Bone marrow (tissue), 2 donors: ENCODE data around the gene NRIP2.
"Not testable (repeated sequence)": the region's sequence is repeated elsewhere in the genome, so short reads cannot be mapped to it uniquely, and the experiment has no call there.

Experiments
- DNase-seq, 2 donors: peaks; one replicate each; lab custom pipeline; 2025; lab: John Stamatoyannopoulos, UW

The NRIP2 gene

GRCh38 chr12:2834581-2835491 is at the start of gene NRIP2:
TSS of gene NRIP2 (minus strand) at chr12:2835035. CDS start at chr12:2834983, 52 bp downstream.
- no peak for DNase-seq

- DNase-seq = no peak
Observed at GRCh38 chr12:2879853-2880252, 45.0 kb upstream of the NRIP2 start.

- DNase-seq = peak in 1 of 2 donors; percentile 15
Observed at GRCh38 chr12:2877953-2878732, 43.3 kb upstream of the NRIP2 start.

- peak; percentile 46 to 80 for DNase-seq
Observed at GRCh38 chr12:2877047-2877952, 42.5 kb upstream of the NRIP2 start, which contains the start of the genes FOXM1 and RHNO1. TSS of gene FOXM1 (minus strand) at chr12:2877174. CDS start at chr12:2874478, 2,696 bp downstream. TSS of gene RHNO1 (plus strand) at chr12:2877223. CDS start at chr12:2885367, 8,144 bp downstream.

- DNase-seq = no peak
Observed at GRCh38 chr12:2876431-2877046, 41.7 kb upstream of the NRIP2 start.

GRCh38 chr12:2868986-2869632 is 34.3 kb upstream of the NRIP2 start:
- DNase-seq = not testable (repeated sequence)

- DNase-seq = no peak
Observed at GRCh38 chr12:2864198-2864597, 29.4 kb upstream of the NRIP2 start.

GRCh38 chr12:2863402-2863801 is 28.6 kb upstream of the NRIP2 start:
- DNase-seq = not testable (repeated sequence)

GRCh38 chr12:2862876-2863275 is 28.0 kb upstream of the NRIP2 start:
- DNase-seq = no peak

- DNase-seq = no peak
Observed at GRCh38 chr12:2860170-2860569, 25.3 kb upstream of the NRIP2 start.

GRCh38 chr12:2858944-2859421 is 24.1 kb upstream of the NRIP2 start:
- DNase-seq = no peak

- DNase-seq = no peak
Observed at GRCh38 chr12:2858334-2858733, 23.5 kb upstream of the NRIP2 start.

- no peak for DNase-seq
Observed at GRCh38 chr12:2857576-2857975, 22.7 kb upstream of the NRIP2 start.

- DNase-seq = no peak
Observed at GRCh38 chr12:2857021-2857431, 22.2 kb upstream of the NRIP2 start, which contains the start of gene TEX52. TSS of gene TEX52 (minus strand) at chr12:2857039. CDS start at chr12:2857026, 13 bp downstream.

- no peak for DNase-seq
Observed at GRCh38 chr12:2856051-2856450, 21.2 kb upstream of the NRIP2 start.

GRCh38 chr12:2855546-2855945 is 20.7 kb upstream of the NRIP2 start:
- no peak for DNase-seq

GRCh38 chr12:2854669-2855453 is 20.0 kb upstream of the NRIP2 start:
- no peak for DNase-seq

- peak in 1 of 2 donors; percentile 28 for DNase-seq
Observed at GRCh38 chr12:2853626-2854025, 18.8 kb upstream of the NRIP2 start.

GRCh38 chr12:2851931-2852330 is 17.1 kb upstream of the NRIP2 start:
- DNase-seq = no peak

- no peak for DNase-seq
Observed at GRCh38 chr12:2845280-2845679, 10.4 kb upstream of the NRIP2 start.
